Measurements from ENCODE around the gene ERGIC3. TPM values are rescaled to one million over a fixed set of nuclear protein-coding genes. Genes with fewer than 3 reads are reported as not detected.
"Not testable (repeated sequence)": the region's sequence is repeated elsewhere in the genome, so short reads cannot be mapped to it uniquely, and the experiment has no call there.

Gene ERGIC3
- total RNA-seq, 1 experiment from 2014 or later, result 265 TPM

DNA sequence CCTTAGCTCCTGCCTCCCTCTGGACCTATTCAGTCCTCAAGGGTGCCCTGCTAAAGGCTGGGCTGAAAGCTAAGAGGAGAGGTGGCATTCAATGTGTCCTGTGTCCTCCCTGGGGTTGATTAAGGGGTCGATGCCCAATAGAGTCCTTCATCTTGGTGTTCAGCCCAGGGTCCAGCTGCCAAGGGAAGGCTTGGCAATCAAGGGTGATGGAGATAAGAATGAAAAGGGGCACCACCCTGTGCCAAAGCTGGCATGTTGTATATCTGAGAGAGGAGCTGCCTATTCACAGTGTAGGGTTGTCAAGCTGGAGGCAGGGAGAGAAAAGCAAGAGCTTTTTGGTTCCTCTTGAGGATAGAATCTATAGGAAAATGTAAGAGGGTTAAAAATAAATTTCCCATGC is 24.8 kb upstream of the ERGIC3 start:
- in situ Hi-C loops (cut with HindIII; ENCODE audit: low pct_unique_long_range_greater_than_20kb, low sequenced_read_pairs), result no loop called here
- Histone ChIP-seq H3K9me3 (ENCODE audit: control insufficient read depth, insufficient read depth, low read depth, low read length) (no peaks in the 10 kb centered on the region), H3K27ac (ENCODE audit: low read length) (no peak overlapping the region), H3K36me3 (ENCODE audit: control insufficient read depth, insufficient read depth, low read length) (no peaks in the 10 kb centered on the region), H3K4me1 (ENCODE audit: control insufficient read depth, insufficient read depth, low read length) (peaks cover 3% of the 10 kb centered on the region; the same call in 1 of the 2 replicates), H3K4me3 (ENCODE audit: low read depth in 2 of 2, low read length in 2 of 2) (no peak overlapping the region), H3K27me3 (ENCODE audit: control insufficient read depth, insufficient read depth, low read length) (no peaks in the 10 kb centered on the region)
- no TSS peak for BruUV-seq (replicated peaks)
- POLR2A ChIA-PET, result interaction anchor here (0.7 kb wide), 1 partner anchor 504 kb away, joined by 6 read pairs; no protein-coding TSS in a partner anchor
- intact Hi-C loops (cut with micrococcal nuclease; ENCODE audit: unreplicated experiment), result no loop called here
- ATAC-seq, result no peak
- TF ChIP-seq, protein P1, sequence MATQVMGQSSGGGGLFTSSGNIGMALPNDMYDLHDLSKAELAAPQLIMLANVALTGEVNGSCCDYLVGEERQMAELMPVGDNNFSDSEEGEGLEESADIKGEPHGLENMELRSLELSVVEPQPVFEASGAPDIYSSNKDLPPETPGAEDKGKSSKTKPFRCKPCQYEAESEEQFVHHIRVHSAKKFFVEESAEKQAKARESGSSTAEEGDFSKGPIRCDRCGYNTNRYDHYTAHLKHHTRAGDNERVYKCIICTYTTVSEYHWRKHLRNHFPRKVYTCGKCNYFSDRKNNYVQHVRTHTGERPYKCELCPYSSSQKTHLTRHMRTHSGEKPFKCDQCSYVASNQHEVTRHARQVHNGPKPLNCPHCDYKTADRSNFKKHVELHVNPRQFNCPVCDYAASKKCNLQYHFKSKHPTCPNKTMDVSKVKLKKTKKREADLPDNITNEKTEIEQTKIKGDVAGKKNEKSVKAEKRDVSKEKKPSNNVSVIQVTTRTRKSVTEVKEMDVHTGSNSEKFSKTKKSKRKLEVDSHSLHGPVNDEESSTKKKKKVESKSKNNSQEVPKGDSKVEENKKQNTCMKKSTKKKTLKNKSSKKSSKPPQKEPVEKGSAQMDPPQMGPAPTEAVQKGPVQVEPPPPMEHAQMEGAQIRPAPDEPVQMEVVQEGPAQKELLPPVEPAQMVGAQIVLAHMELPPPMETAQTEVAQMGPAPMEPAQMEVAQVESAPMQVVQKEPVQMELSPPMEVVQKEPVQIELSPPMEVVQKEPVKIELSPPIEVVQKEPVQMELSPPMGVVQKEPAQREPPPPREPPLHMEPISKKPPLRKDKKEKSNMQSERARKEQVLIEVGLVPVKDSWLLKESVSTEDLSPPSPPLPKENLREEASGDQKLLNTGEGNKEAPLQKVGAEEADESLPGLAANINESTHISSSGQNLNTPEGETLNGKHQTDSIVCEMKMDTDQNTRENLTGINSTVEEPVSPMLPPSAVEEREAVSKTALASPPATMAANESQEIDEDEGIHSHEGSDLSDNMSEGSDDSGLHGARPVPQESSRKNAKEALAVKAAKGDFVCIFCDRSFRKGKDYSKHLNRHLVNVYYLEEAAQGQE (IDR thresholded peaks at IDR 0.05; ENCODE audit: insufficient read depth in 1 of 2, low read depth in 2 of 2, low read length in 1 of 2), result no peak
- TF ChIP-seq, protein P2, sequence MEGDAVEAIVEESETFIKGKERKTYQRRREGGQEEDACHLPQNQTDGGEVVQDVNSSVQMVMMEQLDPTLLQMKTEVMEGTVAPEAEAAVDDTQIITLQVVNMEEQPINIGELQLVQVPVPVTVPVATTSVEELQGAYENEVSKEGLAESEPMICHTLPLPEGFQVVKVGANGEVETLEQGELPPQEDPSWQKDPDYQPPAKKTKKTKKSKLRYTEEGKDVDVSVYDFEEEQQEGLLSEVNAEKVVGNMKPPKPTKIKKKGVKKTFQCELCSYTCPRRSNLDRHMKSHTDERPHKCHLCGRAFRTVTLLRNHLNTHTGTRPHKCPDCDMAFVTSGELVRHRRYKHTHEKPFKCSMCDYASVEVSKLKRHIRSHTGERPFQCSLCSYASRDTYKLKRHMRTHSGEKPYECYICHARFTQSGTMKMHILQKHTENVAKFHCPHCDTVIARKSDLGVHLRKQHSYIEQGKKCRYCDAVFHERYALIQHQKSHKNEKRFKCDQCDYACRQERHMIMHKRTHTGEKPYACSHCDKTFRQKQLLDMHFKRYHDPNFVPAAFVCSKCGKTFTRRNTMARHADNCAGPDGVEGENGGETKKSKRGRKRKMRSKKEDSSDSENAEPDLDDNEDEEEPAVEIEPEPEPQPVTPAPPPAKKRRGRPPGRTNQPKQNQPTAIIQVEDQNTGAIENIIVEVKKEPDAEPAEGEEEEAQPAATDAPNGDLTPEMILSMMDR (IDR thresholded peaks at IDR 0.05), result no peak
- TF ChIP-seq POLR2AphosphoS5 (IDR thresholded peaks at IDR 0.05; ENCODE audit: low read depth, low read length) (no peak), TCF7L2 (IDR thresholded peaks at IDR 0.05; ENCODE audit: low read depth, low read length) (no peak), SIN3A (IDR thresholded peaks at IDR 0.05; ENCODE audit: borderline replicate concordance, insufficient read depth, low read depth, low read length) (no peak)
- no peak for DNase-seq (ENCODE audit: low read depth, low spot score)
- CTCF ChIA-PET, result no interaction called here

DNA sequence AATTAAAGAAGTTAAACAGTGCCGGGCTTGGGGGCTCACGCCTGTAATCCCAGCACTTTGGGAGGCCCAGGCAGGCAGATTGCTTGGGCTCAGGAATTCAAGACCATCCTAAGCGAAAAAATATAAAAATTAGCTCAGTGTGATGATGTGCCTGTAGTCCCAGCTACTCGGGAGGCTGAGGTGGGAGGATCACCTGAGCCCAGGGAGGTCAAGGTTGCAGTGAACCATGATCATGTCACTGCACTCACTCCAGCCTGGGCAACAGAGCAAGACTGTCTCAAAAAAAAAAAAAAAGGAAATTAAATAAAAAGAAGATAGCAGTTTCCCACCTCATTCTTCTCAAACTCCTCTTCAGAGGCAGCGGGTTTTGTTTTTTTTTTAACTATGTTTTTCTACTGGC is 24.1 kb upstream of the ERGIC3 start:
- ATAC-seq, CTCF ChIA-PET: not testable (repeated sequence)

DNA sequence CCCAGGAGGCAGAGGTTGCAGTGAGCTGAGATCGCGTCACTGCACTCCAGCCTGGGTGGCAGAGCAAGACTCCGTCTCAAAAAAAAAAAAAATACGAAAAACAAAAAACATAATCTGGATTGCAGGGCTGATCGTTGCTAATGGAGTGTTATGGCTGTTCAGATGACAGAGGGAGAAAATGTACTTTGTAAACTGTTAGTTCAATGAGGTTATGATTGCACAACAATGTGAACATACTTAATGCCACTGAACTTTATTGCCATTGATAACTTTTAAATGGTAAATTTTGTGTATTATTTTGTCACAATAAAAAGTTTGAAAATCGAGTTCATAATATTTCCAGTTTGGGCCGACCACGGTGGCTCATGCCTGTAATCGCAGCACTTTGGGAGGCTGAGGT is 22.9 kb upstream of the ERGIC3 start:
- ChIA-PET POLR2A (no interaction called here), CTCF (no interaction called here)
- in situ Hi-C loops (cut with HindIII; ENCODE audit: low pct_unique_long_range_greater_than_20kb, low sequenced_read_pairs), result no loop called here
- intact Hi-C loops (cut with micrococcal nuclease; ENCODE audit: unreplicated experiment), result no loop called here
- TF ChIP-seq SIN3A (IDR thresholded peaks at IDR 0.05; ENCODE audit: borderline replicate concordance, insufficient read depth, low read depth, low read length) (no peak), TCF7L2 (IDR thresholded peaks at IDR 0.05; ENCODE audit: low read depth, low read length) (no peak), POLR2AphosphoS5 (IDR thresholded peaks at IDR 0.05; ENCODE audit: low read depth, low read length) (no peak)
- TF ChIP-seq, protein P1 (IDR thresholded peaks at IDR 0.05; ENCODE audit: insufficient read depth in 1 of 2, low read depth in 2 of 2, low read length in 1 of 2), result no peak
- TF ChIP-seq, protein P2 (IDR thresholded peaks at IDR 0.05), result no peak
- no peaks in the 10 kb centered on the region for H3K9me3 ChIP-seq (ENCODE audit: control insufficient read depth, insufficient read depth, low read depth, low read length)
- BruUV-seq (replicated peaks), result no TSS peak
- H3K4me3 ChIP-seq (ENCODE audit: low read depth in 2 of 2, low read length in 2 of 2), result no peak overlapping the region
- peaks cover 3% of the 10 kb centered on the region; the same call in 1 of the 2 replicates for H3K4me1 ChIP-seq (ENCODE audit: control insufficient read depth, insufficient read depth, low read length)
- H3K27ac ChIP-seq (ENCODE audit: low read length), result no peak overlapping the region
- DNase-seq (ENCODE audit: low read depth, low spot score) (no peak), ATAC-seq (no peak)
- H3K36me3 ChIP-seq (ENCODE audit: control insufficient read depth, insufficient read depth, low read length), result no peaks in the 10 kb centered on the region
- no peaks in the 10 kb centered on the region for H3K27me3 ChIP-seq (ENCODE audit: control insufficient read depth, insufficient read depth, low read length)

More for the DNA sequence above, 24.1 kb upstream of the ERGIC3 start:
- in situ Hi-C loops (cut with HindIII; ENCODE audit: low pct_unique_long_range_greater_than_20kb, low sequenced_read_pairs); H3K27me3 ChIP-seq (ENCODE audit: control insufficient read depth, insufficient read depth, low read length); H3K9me3 ChIP-seq (ENCODE audit: control insufficient read depth, insufficient read depth, low read depth, low read length); H3K4me1 ChIP-seq (ENCODE audit: control insufficient read depth, insufficient read depth, low read length); BruUV-seq (replicated peaks); H3K4me3 ChIP-seq (ENCODE audit: low read depth in 2 of 2, low read length in 2 of 2); H3K36me3 ChIP-seq (ENCODE audit: control insufficient read depth, insufficient read depth, low read length); H3K27ac ChIP-seq (ENCODE audit: low read length); intact Hi-C loops (cut with micrococcal nuclease; ENCODE audit: unreplicated experiment); DNase-seq (ENCODE audit: low read depth, low spot score): not testable (repeated sequence)
- POLR2A ChIA-PET, result interaction anchor here (0.6 to 0.7 kb wide), 2 partner anchors 159 to 505 kb away, joined by 6 to 11 read pairs; no protein-coding TSS in a partner anchor

Measured in Panc1 (cell line).